A549 (cell line): ENCODE measurements around the gene GULP1. TPM values are rescaled to one million over a fixed set of nuclear protein-coding genes. Genes with fewer than 3 reads are reported as not detected.

Source experiments
- ATAC-seq, 2 experiments: fragments of 200-7000 bp in 1 of 2; fragments of >200 bp in 1 of 2; cut with Nextera tagmentation in 1 of 2; cut with Tn5 transposase in 1 of 2; 3 replicates each; pipeline versions ENCODE4 v1.8.0 to v1.9.1; 2018 to 2020; ENCODE audit warnings: mild to moderate bottlenecking in 1 of 2, moderate library complexity in 1 of 2
- CTCF ChIA-PET: fragments of 300-600 bp; sonication (Branson Sonifier 250); formaldehyde crosslinking; extraction: SDS; loops from one replicate; lab custom pipeline; 2021; ENCODE audit warnings: antibody characterized with exemption, inconsistent platforms; lab: Yijun Ruan, JAX
- POLR2A ChIA-PET: fragments of 350-600 bp; formaldehyde crosslinking; extraction: SDS; loops from one replicate; lab custom pipeline; 2021; ENCODE audit warnings: antibody characterized with exemption, inconsistent platforms; lab: Yijun Ruan, JAX
- DNase-seq, 2 experiments: peaks; one replicate each; pipeline versions ENCODE4 v3.0.0 to v3.0.0-alpha.2; 2011 to 2016; ENCODE audit warnings: low read depth in 1 of 2, low spot score in 1 of 2
- FAIRE-seq: peaks from 2 replicates; lab custom pipeline; 2011; peaks lifted over from hg19 to GRCh38; lab: Jason Lieb, UNC
- H3K27ac ChIP-seq, 2 experiments: fragments of >200 bp; sonication (Bioruptor Twin); formaldehyde crosslinking; 3 replicates each; pipeline ENCODE4 v1.5.1; 2016 to 2017
- H3K4me1 ChIP-seq: fragments of >200 bp; sonication (Bioruptor Twin); formaldehyde crosslinking; 3 replicates; pipeline ENCODE4 v1.6.1; 2016
- H3K4me2 ChIP-seq: fragments of >200 bp; sonication (Bioruptor Twin); formaldehyde crosslinking; 3 replicates; pipeline ENCODE4 v1.6.1; 2016
- H3K4me3 ChIP-seq: fragments of >200 bp; sonication (Bioruptor Twin); formaldehyde crosslinking; 3 replicates; pipeline ENCODE4 v1.5.1; 2016
- H3K9me3 ChIP-seq: fragments of >200 bp; sonication (Bioruptor Twin); formaldehyde crosslinking; 3 replicates; pipeline ENCODE4 v1.6.1; 2016
- CEBPB ChIP-seq, 2 experiments: fragments of >200 bp in 1 of 2; sonication (Bioruptor Twin) in 1 of 2; formaldehyde crosslinking in 1 of 2; IDR thresholded peaks; 2 replicates each; pipeline ENCODE4 v1.6.1; 2012 to 2016
- CHD2 ChIP-seq: fragments of 150-350 bp; IDR thresholded peaks from 2 replicates; pipeline ENCODE4 v1.6.1; 2014; ENCODE audit warnings: low read length; ENCODE audit not compliant: partially characterized antibody
- HDAC2 ChIP-seq: fragments of 200-600 bp; sonication (generic); IDR thresholded peaks from 2 replicates; pipeline ENCODE4 v1.6.1; 2016
- HOXB13 ChIP-seq: fragments of 250-450 bp; sonication (Bioruptor Pico); IDR thresholded peaks from 2 replicates; pipeline ENCODE4 v1.5.0; 2020; ENCODE audit warnings: low read depth, mild to moderate bottlenecking, moderate library complexity
- JUNB ChIP-seq: fragments of >200 bp; sonication (Bioruptor Twin); formaldehyde crosslinking; IDR thresholded peaks from 2 replicates; pipeline ENCODE4 v1.6.1; 2016
- MAFK ChIP-seq: fragments of 450-650 bp; IDR thresholded peaks from 2 replicates; pipeline ENCODE4 v1.6.1; 2014; ENCODE audit not compliant: partially characterized antibody
- MAZ ChIP-seq: fragments of 150-350 bp; IDR thresholded peaks from 2 replicates; pipeline ENCODE4 v1.6.1; 2014; ENCODE audit warnings: antibody characterized with exemption, low read depth, low read length, borderline replicate concordance
- MYC ChIP-seq: IDR thresholded peaks from 2 replicates; pipeline ENCODE4 v1.6.1; 2012; ENCODE audit warnings: mild to moderate bottlenecking, inconsistent platforms, low read length, improper control_type of control experiment, borderline replicate concordance
- NR3C1 ChIP-seq: fragments of >200 bp; sonication (Bioruptor Twin); formaldehyde crosslinking; IDR thresholded peaks from 3 replicates; pipeline ENCODE4 v1.6.1; 2017
- PHF8 ChIP-seq: fragments of 200-600 bp; sonication (generic); IDR thresholded peaks from 2 replicates; pipeline ENCODE4 v1.6.1; 2016; ENCODE audit warnings: low read depth, mild to moderate bottlenecking, antibody characterized with exemption, moderate library complexity, borderline replicate concordance
- POLR2A ChIP-seq: IDR thresholded peaks from 2 replicates; pipeline ENCODE4 v1.6.1; 2012; ENCODE audit warnings: mild to moderate bottlenecking, low read length
- RFX5 ChIP-seq: fragments of 450-650 bp; IDR thresholded peaks from 2 replicates; pipeline ENCODE4 v1.7.1; 2014; ENCODE audit warnings: antibody characterized with exemption, mild to moderate bottlenecking, moderate library complexity
- TFCP2L1 ChIP-seq: fragments of 250-450 bp; sonication (Bioruptor Pico); IDR thresholded peaks from 2 replicates; pipeline ENCODE4 v1.5.0; 2021; ENCODE audit warnings: mild to moderate bottlenecking
- TP53 ChIP-seq: fragments of 250-450 bp; sonication (Bioruptor Pico); IDR thresholded peaks from 2 replicates; pipeline ENCODE4 v1.5.0; 2021; ENCODE audit warnings: mild to moderate bottlenecking, moderate library complexity
- ZFP36 ChIP-seq: fragments of 450-650 bp; IDR thresholded peaks from 2 replicates; pipeline ENCODE4 v1.6.1; 2014; ENCODE audit warnings: borderline replicate concordance; ENCODE audit not compliant: partially characterized antibody
- ZNF302 ChIP-seq: fragments of 250-450 bp; sonication (Bioruptor Pico); IDR thresholded peaks from 2 replicates; pipeline ENCODE4 v1.9.0; 2021; ENCODE audit warnings: inconsistent platforms, mild to moderate bottlenecking, moderate library complexity
- WGBS: methylation state at CpG from one replicate; pipeline ENCODE4 v1.1.6; 2017; ENCODE audit errors: missing lambda C conversion rate; 5-methylcytosine and 5-hydroxymethylcytosine counted together
- polyA plus RNA-seq, 4 experiments: library from polyadenylated mRNA; depleted of rRNA in 3 of 4; stranded (reverse); fragments of >200 nt; fragmentation: RNase III in 1 of 4; extraction: RNeasy Plus Mini Kit Qiagen cat#74134 plus additional on column Dnase treatment in 1 of 4; gene quantifications; 2 replicates in 3 of 4; 3 replicates in 1 of 4; pipeline ENCODE4 v1.2.3, GENCODE V29; 2011 to 2017
- TF ChIP-seq, protein P1 (sequence below): fragments of 200-600 bp; sonication (generic); IDR thresholded peaks from 2 replicates; pipeline ENCODE4 v1.6.1; 2016; ENCODE audit warnings: antibody characterized with exemption, mild to moderate bottlenecking, moderate library complexity
- TF ChIP-seq, protein P2 (sequence below): fragments of >200 bp; sonication (Bioruptor Twin); formaldehyde crosslinking; IDR thresholded peaks from 3 replicates; pipeline ENCODE4 v1.5.1; 2016

The GULP1 gene
- polyA plus RNA-seq, 2 of the 4 experiments (the other 2 are of a cell fraction) = 30.7 to 89.2 TPM

DNA sequence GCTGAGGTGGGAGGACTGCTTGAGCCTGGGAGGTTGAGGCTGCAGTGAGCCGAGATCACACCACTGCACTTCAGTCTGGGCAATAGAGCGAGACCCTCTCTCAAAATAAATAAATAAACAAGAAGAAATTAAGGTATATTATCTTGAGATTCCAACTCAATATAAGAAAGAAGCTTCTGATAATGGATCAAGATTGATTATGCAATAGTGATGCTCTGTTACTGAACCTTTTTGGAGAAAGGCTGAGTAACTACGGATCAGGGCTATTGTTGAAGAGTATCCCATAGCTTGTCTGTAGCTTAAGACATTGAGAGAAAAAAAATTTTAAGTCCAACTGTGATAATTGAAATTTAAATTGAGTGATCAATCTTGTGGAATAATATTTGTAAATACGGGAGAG is 17.7 kb downstream of the GULP1 start:
- TF ChIP-seq CEBPB (IDR thresholded peaks at IDR 0.05) (peak in 1 of 2 experiments; percentile 18; a peak in 1 of 4 replicates), PHF8 (no peak)
- Histone ChIP-seq H3K9me3 (peaks cover 6% of the 10 kb centered on the region; the same call in 1 of the 3 replicates), H3K4me3 (no peak overlapping the region), H3K4me1 (0 out of 3 replicates have a peak, but pooled peaks cover 4% of the 10 kb centered on the region), H3K4me2 (no peak overlapping the region), H3K27ac (no peak overlapping the region)
- ChIA-PET POLR2A (interaction anchor here (0.6 to 1.0 kb wide), 2 partner anchors 17 to 213 kb away, joined by 3 to 4 read pairs; partner anchors contain the start of gene GULP1), CTCF (interaction anchor here (1.0 kb wide), 1 partner anchor 17 kb away, joined by 4 read pairs; the partner anchor contains the start of gene GULP1)
- no peak for DNase-seq
- ATAC-seq = no peak
- WGBS = 89% methylated on average over 4 of the region's 4 CpGs
- no peak for FAIRE-seq

DNA sequence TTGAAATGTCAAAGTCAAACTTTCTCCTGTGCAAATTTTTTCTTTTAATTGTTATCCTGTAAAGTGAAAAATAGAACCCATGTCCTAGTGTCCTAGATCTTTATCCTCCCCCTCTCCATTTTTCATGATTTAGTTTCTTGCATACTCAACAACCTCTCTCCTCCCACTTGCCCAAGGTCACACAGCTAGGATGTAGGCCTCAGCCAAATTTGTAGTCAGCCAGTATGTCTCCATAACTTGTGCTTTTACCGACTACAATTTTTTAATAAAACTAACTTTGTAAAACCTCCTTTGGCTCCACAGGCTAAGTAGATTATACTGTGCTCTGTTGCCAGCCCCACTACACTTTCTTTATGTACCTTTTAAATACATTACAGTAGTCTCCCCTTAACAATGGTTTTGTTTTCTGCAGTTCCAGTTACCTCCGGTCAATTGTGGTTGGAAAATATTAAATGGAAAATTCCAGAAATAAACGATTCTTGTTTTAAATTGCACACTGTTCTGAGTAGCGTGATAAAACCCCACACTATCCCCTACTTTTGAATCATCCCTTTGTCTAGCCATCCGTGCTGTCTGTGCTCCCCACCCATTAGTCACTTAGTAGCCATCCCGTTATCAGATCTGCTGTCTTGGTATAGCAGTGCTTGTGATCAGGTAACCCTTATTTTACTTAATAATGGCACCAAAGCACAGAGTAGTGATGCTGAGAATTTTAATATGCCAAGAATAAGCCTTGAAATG is 22.8 kb downstream of the GULP1 start:
- DNase-seq (no peak), ATAC-seq (peak in 1 of 2 experiments; percentile 63; a peak in 4 of 6 replicates)
- Histone ChIP-seq H3K4me2 (peak overlapping the region; percentile 20; the same call in 1 of the 3 replicates), H3K4me3 (no peak overlapping the region), H3K4me1 (peaks cover 14% of the 10 kb centered on the region; the same call in 2 of the 3 replicates), H3K9me3 (peaks cover 6% of the 10 kb centered on the region; the same call in 1 of the 3 replicates), H3K27ac (peak overlapping the region; percentile 9 to 38; a peak in 3 of 6 replicates)
- POLR2A ChIA-PET = no interaction called here
- CTCF ChIA-PET = no interaction called here
- TF ChIP-seq JUNB (no peak), RFX5 (no peak), MAZ (no peak), HDAC2 (no peak), CHD2 (no peak), ZFP36 (no peak), HOXB13 (CRISPR knock-in tag) (no peak), POLR2A (no peak), PHF8 (no peak), TP53 (no peak), ZNF302 (CRISPR knock-in tag) (no peak), NR3C1 (no peak), MAFK (no peak), MYC (no peak), TFCP2L1 (CRISPR knock-in tag) (no peak), CEBPB (IDR thresholded peaks at IDR 0.05) (no peak)
- TF ChIP-seq, protein P1, sequence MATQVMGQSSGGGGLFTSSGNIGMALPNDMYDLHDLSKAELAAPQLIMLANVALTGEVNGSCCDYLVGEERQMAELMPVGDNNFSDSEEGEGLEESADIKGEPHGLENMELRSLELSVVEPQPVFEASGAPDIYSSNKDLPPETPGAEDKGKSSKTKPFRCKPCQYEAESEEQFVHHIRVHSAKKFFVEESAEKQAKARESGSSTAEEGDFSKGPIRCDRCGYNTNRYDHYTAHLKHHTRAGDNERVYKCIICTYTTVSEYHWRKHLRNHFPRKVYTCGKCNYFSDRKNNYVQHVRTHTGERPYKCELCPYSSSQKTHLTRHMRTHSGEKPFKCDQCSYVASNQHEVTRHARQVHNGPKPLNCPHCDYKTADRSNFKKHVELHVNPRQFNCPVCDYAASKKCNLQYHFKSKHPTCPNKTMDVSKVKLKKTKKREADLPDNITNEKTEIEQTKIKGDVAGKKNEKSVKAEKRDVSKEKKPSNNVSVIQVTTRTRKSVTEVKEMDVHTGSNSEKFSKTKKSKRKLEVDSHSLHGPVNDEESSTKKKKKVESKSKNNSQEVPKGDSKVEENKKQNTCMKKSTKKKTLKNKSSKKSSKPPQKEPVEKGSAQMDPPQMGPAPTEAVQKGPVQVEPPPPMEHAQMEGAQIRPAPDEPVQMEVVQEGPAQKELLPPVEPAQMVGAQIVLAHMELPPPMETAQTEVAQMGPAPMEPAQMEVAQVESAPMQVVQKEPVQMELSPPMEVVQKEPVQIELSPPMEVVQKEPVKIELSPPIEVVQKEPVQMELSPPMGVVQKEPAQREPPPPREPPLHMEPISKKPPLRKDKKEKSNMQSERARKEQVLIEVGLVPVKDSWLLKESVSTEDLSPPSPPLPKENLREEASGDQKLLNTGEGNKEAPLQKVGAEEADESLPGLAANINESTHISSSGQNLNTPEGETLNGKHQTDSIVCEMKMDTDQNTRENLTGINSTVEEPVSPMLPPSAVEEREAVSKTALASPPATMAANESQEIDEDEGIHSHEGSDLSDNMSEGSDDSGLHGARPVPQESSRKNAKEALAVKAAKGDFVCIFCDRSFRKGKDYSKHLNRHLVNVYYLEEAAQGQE = no peak
- TF ChIP-seq, protein P2, sequence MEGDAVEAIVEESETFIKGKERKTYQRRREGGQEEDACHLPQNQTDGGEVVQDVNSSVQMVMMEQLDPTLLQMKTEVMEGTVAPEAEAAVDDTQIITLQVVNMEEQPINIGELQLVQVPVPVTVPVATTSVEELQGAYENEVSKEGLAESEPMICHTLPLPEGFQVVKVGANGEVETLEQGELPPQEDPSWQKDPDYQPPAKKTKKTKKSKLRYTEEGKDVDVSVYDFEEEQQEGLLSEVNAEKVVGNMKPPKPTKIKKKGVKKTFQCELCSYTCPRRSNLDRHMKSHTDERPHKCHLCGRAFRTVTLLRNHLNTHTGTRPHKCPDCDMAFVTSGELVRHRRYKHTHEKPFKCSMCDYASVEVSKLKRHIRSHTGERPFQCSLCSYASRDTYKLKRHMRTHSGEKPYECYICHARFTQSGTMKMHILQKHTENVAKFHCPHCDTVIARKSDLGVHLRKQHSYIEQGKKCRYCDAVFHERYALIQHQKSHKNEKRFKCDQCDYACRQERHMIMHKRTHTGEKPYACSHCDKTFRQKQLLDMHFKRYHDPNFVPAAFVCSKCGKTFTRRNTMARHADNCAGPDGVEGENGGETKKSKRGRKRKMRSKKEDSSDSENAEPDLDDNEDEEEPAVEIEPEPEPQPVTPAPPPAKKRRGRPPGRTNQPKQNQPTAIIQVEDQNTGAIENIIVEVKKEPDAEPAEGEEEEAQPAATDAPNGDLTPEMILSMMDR = no peak
- TF ChIP-seq, all 56 proteins: peak for 0
- FAIRE-seq = no peak
- 83% methylated on average over 6 of the region's 6 CpGs for WGBS
